Nucleus accumbens (tissue), 56 donors: Measurements from ENCODE around the gene PKD2L1.
A peak's percentile ranks its signal among the peaks of the same experiment; 100 is the strongest.

Experiments used
- DNase-seq, 56 donors: peaks; one replicate each; lab custom pipeline; 2025; lab: John Stamatoyannopoulos, UW

The PKD2L1 gene

GRCh38 chr10:100357059-100357858 lies 27.2 kb upstream of the PKD2L1 start:
- no peak for DNase-seq

- DNase-seq = no peak
Measured at GRCh38 chr10:100356067-100357017, 26.3 kb upstream of the PKD2L1 start.

- no peak for DNase-seq
Measured at GRCh38 chr10:100355086-100355485, 25.1 kb upstream of the PKD2L1 start.

GRCh38 chr10:100353770-100354485 lies 23.9 kb upstream of the PKD2L1 start:
- no peak for DNase-seq

- peak in 4 of 56 donors; percentile 10 to 48 (median 26) for DNase-seq
Measured at GRCh38 chr10:100350914-100351485, 21.0 kb upstream of the PKD2L1 start.

DNA sequence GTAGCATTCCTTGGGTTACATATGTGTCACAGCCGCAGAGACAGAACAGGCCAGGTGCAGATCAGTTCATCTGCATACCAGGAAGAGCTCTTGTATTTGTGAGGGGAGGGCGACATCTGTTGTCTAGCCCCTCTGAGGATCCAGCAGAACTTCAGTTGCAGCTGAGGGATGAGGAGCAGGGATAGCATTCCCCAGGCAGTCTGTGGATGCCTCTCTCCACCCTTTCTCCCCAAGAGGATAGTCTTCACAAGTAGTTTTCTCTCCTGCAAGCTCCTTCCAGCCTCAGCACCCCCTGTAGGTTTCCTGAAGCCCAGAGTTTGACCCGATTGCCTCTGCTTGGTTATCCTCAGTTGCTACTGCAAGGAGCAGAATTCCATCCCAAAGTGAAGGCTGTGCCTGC lies 19.6 kb upstream of the PKD2L1 start:
- DNase-seq = peak in 1 of 56 donors; percentile 10

GRCh38 chr10:100349087-100349486 lies 19.1 kb upstream of the PKD2L1 start:
- peak in 2 of 56 donors; percentile 7 to 33 for DNase-seq

GRCh38 chr10:100348389-100348927 lies 18.4 kb upstream of the PKD2L1 start:
- DNase-seq = peak in 1 of 56 donors; percentile 8

GRCh38 chr10:100347568-100348195 lies 17.7 kb upstream of the PKD2L1 start:
- DNase-seq = peak in 4 of 56 donors; percentile 16 to 36 (median 24)

GRCh38 chr10:100346765-100347567 lies 16.9 kb upstream of the PKD2L1 start, which contains the start of gene SCD:
TSS of gene SCD (plus strand) at chr10:100347233. CDS start at chr10:100347505, 272 bp downstream.
- DNase-seq = peak; percentile 54 to 98 (median 93)

GRCh38 chr10:100346351-100346764 lies 16.3 kb upstream of the PKD2L1 start:
- DNase-seq = peak in 51 of 56 donors; percentile 37 to 94 (median 78)

- DNase-seq = peak in 5 of 56 donors; percentile 10 to 50 (median 23)
Measured at GRCh38 chr10:100345570-100346330, 15.7 kb upstream of the PKD2L1 start.

DNA sequence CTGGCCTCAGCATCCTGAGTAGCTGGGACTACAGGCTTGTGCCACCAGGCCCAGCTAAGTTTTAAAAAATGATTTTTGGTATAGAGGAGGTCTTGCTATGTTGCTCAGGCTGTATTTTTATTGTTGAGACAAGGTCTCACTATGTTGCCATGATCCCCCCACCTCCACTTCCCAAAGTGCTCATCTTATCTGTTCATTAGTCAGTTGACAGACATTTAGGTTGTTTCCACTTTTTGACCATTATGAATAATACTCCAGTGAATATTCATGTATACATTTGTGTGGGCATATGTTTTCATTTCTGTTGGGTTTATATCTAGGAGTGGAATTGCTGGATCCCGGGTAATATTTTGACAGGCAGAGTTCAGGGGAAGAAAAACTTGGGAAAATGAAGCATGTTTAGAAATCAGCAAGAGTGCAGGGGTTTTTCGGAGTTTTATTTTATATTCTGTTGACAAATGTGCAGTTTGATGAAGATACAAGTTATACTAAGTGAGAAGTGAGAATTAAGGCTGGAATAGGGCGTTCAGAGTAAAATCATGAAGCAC lies 14.3 kb upstream of the PKD2L1 start:
- no peak for DNase-seq

DNA sequence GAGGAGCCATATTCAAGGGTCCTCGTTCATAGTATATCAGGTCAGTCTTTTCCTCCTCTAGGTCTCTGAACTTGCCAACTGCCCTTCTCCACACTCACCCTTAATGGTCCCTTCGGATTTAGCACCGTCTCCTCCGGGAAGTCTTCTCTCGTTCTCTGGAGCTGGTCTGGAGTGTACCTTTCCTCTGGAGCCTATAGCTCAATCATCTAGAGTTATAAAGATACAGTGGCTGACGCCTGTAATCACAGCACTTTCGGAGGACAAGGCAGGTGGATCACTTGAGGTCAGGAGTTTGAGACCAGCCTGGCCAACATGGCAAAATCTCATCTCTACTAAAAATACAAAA lies 12.6 kb upstream of the PKD2L1 start:
- DNase-seq = no peak

DNA sequence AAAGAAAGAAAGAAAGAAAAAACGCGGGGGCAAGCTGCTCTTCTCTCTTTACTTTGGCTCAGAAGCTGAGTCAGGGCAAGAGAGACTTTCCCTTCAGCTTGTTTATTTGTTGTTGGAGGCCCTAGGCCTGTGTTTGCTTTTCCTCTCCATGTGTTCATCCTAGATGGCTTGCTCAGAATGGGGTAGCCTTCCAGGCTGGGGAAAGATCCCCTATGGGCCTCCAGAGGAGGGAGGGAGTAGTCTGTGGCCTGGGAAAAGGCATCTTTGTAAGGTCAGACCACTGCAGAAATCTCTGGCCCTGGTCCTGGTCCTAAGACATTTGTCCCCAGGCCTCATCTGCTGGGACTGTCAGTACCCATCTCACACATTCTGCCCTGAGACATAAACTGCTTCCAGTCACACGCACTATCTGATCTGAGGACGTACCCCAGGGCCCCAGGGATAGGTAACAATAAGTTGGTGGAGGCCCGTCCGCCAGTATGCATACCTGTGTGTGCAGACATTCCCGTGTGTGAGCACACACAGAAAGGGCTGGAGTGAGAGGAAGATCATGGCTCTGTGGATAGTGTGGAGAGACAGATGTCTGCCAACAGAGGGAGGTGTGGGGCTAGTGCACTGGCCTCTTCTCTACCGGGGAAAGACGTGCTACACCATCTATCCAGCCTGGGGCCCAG lies 12.1 kb upstream of the PKD2L1 start:
- peak in 32 of 56 donors; percentile 12 to 60 (median 33) for DNase-seq

DNA sequence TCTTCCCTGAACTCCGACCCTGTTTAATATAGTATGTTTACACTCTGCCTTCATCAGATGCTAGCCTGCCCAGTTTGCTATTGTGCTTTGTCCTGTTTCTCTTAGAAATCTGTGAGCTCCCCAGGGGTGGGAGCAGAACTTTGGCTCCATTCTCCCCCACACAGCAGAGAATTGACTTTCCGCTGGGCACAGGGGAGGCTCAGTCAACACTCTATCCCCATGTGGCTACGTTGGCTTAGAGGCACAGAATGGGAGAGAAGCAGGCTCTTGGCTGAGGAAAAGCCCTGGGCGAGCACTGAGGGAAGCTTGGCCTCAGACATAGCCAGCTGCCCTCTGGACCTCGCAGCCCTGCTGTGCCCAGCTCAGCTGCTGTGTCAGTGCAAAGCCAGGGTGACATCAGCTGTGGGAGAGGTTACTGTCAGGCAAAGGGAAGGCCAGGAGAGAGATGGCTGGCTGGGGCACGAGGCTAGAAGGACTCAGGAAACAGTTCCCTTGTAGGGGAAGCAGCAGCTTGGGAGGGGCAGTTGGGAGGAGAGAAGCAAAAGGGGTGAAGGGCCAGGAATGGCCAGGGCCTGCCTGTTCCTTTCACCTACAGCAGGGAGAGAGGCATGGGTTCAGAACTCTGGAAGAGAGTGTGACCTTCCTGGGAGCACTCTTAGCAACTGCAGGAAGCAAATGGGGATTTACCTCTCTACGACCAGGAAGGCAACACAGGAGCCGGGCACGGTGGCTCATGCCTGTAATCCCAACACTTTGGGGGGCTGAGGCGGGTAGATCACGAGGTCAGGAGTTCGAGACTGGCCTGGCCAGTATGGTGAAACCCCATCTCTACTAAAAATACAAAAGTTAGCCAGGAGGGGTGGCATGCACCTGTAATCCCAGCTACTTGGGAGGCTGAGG lies 11.2 kb upstream of the PKD2L1 start:
- DNase-seq = peak in 54 of 56 donors; percentile 28 to 93 (median 79)
